HG02759 (cell line): ENCODE data around the gene AURKAIP1.
A peak's percentile ranks its signal among the peaks of the same experiment; 100 is the strongest.

Experiments
- ATAC-seq: cut with Tn5 transposase; IDR thresholded peaks from one replicate; pipeline ENCODE4 v1.9.1; 2021; ENCODE audit warnings: mild to moderate bottlenecking, moderate library complexity; ENCODE audit not compliant: unreplicated experiment

Gene AURKAIP1

DNA sequence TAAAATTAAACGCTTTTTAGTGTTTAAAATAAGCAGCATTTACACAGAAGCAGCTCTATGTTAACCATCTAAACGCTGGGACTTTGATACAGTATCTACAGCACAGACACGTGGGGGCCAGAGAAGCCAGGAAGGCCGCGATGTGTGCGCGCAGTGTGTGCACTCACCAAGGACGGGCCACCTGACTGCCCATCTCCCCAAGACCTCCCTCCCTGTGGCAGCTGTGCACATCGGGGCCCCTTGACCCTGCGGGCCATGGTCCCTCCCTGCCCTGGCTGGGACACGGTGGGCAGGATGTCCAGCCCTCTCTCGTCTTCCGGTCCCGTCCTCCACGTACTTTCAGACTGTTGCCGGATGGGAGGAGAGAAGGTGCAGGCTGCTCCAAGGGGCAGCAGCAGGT lies 39.7 kb downstream of the AURKAIP1 start:
- ATAC-seq, result no peak

DNA sequence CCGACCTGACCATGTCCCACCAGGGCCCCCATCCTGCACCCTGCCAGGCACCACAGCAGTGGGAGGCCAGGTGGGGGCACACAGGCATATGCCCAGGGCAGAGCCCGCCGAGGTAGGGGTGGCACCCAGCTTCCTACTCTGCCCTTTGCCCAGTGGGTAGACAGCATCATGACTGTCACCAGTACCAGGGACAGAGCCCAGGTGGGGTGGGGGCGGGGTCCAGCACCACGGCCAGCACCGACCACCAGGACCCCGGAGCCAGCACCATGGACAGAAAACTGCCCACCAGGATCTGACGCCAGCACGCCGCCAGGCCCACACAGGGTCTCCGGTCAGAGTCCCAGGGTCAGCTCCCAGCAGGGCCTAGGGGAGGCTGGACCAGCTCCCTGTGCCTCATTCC lies 40.2 kb downstream of the AURKAIP1 start:
- no peak for ATAC-seq

DNA sequence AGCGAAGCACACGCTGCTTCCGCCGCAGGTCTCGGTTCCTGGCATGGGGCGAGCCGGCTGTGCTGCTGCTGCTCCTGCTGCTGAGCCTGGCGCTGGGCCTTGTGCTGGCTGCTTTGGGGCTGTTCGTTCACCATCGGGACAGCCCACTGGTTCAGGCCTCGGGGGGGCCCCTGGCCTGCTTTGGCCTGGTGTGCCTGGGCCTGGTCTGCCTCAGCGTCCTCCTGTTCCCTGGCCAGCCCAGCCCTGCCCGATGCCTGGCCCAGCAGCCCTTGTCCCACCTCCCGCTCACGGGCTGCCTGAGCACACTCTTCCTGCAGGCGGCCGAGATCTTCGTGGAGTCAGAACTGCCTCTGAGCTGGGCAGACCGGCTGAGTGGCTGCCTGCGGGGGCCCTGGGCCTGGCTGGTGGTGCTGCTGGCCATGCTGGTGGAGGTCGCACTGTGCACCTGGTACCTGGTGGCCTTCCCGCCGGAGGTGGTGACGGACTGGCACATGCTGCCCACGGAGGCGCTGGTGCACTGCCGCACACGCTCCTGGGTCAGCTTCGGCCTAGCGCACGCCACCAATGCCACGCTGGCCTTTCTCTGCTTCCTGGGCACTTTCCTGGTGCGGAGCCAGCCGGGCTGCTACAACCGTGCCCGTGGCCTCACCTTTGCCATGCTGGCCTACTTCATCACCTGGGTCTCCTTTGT lies 41.3 kb downstream of the AURKAIP1 start:
- no peak for ATAC-seq

- ATAC-seq, result no peak
These were observed 42.1 kb downstream of the AURKAIP1 start for GRCh38 chr1:1332774-1333480.

- no peak for ATAC-seq
These were observed 42.8 kb downstream of the AURKAIP1 start for GRCh38 chr1:1332031-1332755.

DNA sequence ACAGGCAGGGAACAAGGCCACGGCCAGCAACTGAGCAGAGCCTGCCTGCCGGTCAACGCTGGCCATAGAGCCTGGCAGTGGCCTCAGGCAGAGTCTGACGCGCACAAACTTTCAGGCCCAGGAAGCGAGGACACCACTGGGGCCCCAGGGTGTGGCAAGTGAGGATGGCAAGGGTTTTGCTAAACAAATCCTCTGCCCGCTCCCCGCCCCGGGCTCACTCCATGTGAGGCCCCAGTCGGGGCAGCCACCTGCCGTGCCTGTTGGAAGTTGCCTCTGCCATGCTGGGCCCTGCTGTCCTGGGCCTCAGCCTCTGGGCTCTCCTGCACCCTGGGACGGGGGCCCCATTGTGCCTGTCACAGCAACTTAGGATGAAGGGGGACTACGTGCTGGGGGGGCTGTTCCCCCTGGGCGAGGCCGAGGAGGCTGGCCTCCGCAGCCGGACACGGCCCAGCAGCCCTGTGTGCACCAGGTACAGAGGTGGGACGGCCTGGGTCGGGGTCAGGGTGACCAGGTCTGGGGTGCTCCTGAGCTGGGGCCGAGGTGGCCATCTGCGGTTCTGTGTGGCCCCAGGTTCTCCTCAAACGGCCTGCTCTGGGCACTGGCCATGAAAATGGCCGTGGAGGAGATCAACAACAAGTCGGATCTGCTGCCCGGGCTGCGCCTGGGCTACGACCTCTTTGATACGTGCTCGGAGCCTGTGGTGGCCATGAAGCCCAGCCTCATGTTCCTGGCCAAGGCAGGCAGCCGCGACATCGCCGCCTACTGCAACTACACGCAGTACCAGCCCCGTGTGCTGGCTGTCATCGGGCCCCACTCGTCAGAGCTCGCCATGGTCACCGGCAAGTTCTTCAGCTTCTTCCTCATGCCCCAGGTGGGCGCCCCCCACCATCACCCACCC lies 43.7 kb downstream of the AURKAIP1 start, which contains the start of gene TAS1R3:
Gene TAS1R3 (plus strand): TSS at position 213 of the 898 bp plus-strand sequence. CDS start 66 bp downstream, at position 279.
- no peak for ATAC-seq

DNA sequence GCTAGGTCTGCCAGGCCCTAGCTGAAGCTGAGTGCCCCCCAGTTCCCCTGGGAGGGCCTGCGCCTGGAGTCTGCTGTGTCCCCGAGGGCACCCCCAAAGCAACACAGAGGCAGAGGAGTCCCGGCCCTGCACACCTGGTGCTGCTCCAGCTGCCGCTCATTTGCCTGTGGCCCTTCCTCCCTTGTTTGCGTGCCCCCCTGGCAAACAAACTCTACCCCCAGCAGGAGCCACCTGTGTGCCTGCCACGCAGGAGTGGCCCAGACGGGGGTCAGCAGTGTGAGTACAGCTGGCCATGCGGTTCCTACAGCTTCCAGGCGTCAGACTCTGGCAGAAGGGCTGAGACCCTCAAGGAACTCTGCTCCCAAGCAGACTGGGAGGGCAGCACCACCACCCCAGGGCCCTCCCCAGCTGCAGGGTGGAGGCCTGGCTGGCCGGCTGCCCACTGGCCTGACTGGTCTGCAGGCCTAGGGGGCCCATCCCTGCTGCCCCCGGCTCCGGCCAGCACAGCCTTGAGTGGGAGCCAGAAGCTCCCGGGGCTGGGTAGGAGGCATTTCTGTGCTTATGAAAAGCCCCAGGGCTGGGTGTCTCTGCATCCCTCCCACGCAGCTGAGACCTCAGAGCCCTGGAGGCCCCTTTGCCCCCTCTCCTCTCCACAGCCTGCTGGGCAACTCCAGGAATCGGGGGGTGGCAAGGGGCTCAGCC lies 44.5 kb downstream of the AURKAIP1 start:
- ATAC-seq, result no peak

- no peak for ATAC-seq
These were observed 45.5 kb downstream of the AURKAIP1 start for GRCh38 chr1:1329304-1330210.

DNA sequence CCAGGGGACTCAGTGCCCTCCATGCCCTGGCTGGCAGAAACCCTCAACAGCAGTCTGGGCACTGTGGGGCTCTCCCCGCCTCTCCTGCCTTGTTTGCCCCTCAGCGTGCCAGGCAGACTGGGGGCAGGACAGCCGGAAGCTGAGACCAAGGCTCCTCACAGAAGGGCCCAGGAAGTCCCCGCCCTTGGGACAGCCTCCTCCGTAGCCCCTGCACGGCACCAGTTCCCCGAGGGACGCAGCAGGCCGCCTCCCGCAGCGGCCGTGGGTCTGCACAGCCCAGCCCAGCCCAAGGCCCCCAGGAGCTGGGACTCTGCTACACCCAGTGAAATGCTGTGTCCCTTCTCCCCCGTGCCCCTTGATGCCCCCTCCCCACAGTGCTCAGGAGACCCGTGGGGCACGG lies 46.8 kb downstream of the AURKAIP1 start:
- ATAC-seq, result no peak

DNA sequence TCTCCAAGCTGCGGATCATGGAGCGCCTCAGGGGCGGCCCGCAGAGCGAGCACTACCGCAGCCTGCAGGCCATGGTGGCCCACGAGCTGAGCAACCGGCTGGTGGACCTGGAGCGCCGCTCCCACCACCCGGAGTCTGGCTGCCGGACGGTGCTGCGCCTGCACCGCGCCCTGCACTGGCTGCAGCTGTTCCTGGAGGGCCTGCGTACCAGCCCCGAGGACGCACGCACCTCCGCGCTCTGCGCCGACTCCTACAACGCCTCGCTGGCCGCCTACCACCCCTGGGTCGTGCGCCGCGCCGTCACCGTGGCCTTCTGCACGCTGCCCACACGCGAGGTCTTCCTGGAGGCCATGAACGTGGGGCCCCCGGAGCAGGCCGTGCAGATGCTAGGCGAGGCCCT lies 47.7 kb downstream of the AURKAIP1 start:
- ATAC-seq, result no peak

- no peak for ATAC-seq
These were observed 48.9 kb downstream of the AURKAIP1 start for GRCh38 chr1:1326075-1326605.

DNA sequence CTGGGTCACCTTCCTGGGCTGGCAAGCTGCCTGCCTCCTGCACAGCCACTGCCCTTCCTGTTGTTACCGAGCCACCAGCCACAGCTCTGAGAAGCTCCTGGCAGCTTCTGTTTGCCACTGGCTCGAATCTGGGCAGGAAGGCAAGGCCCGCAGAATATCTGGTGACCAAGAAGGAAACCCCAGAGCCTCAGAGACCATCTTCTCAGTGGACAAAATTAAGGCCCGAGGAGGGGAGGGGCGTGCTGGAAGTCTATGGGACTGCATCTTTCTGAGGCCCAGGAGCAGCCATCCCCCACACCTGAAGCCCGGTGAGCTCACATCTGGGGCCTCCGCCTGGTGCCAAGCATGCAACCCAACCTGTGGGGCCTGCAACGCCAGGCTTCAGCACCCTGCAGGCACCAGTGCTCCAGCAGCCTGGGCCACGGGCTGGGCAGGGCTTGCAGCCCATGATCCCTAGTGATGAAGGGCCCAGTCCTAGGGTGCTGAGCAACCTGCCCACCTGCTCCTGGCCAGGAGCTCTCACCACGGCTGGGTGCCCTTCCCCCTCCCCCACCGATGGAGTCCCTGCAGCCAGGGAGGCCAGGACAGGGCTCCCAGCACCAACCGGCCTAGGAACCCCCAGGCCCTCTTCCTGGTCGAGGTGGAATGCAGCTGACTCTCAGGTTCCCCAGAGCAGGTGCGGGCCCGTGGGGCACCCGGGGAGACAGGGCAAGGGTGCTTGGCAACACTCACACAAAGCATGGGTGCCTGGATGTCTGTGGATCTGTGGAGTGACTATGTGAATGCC lies 49.5 kb downstream of the AURKAIP1 start:
- no peak for ATAC-seq

GRCh38 chr1:1324524-1325287 lies 50.3 kb downstream of the AURKAIP1 start, which contains the start of the genes CPTP and INTS11:
TSS of gene CPTP (plus strand) at chr1:1324802. CDS start at chr1:1326911, 2,109 bp downstream.
TSS of gene INTS11 (minus strand) at chr1:1324660. CDS start at chr1:1324608, 52 bp downstream.
- peak; percentile 73 for ATAC-seq

DNA sequence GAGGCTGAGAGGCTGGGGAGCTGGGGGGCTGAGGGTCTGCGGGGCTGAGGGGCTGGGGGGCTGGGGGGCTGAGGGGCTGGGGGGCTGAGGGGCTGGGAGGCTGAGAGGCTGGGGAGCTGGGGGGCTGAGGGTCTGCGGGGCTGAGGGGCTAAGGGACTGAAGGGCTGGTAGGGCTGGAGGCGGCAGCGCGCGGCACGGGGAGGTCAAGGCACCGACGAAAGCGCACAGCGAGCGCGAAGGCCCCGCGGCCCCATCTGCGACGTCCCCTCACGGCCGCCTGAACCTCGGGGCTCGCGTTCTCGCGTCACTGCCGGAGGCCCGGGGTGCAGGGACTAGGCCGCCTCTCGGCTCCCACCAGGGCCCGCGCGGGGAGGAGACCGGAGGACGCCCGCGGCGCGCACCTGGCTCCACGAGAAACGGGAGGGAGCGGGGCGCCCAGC lies 50.9 kb downstream of the AURKAIP1 start:
- no peak for ATAC-seq
